Activated CD4-positive, CD25-positive, alpha-beta regulatory T cell treated with anti-CD3 and anti-CD28 coated beads, Interleukin-2, amount 50 U/mL, for 16 hours (primary cell): ENCODE measurements around the gene ZNF462.

Experiments
- DNase-seq: peaks from one replicate; pipeline ENCODE4 v3.0.0-alpha.2; 2020; ENCODE audit warnings: low read depth, low spot score

ZNF462 gene

GRCh38 chr9:106864373-106865143, 1.6 kb downstream of the ZNF462 start:
- DNase-seq = no peak

GRCh38 chr9:106866243-106866642, 3.3 kb downstream of the ZNF462 start:
- no peak for DNase-seq

- no peak for DNase-seq
These were observed 4.3 kb downstream of the ZNF462 start for GRCh38 chr9:106867286-106867685.

GRCh38 chr9:106868087-106868486, 5.1 kb downstream of the ZNF462 start:
- no peak for DNase-seq

- no peak for DNase-seq
These were observed 5.6 kb downstream of the ZNF462 start for GRCh38 chr9:106868565-106868964.

- DNase-seq = no peak
These were observed 6.1 kb downstream of the ZNF462 start for GRCh38 chr9:106869028-106869427.

- no peak for DNase-seq
These were observed 6.5 kb downstream of the ZNF462 start for GRCh38 chr9:106869458-106869857.

GRCh38 chr9:106872641-106873040, 9.7 kb downstream of the ZNF462 start:
- DNase-seq = no peak

- DNase-seq = no peak
These were observed 11.1 kb downstream of the ZNF462 start for GRCh38 chr9:106874031-106874430.

GRCh38 chr9:106874652-106875051, 11.7 kb downstream of the ZNF462 start:
- no peak for DNase-seq

GRCh38 chr9:106875529-106875928, 12.6 kb downstream of the ZNF462 start:
- DNase-seq = no peak

GRCh38 chr9:106877345-106877744, 14.4 kb downstream of the ZNF462 start:
- DNase-seq = no peak

GRCh38 chr9:106878081-106878837, 15.3 kb downstream of the ZNF462 start:
- DNase-seq = no peak

- DNase-seq = no peak
These were observed 16.0 kb downstream of the ZNF462 start for GRCh38 chr9:106878934-106879333.

GRCh38 chr9:106879439-106879882, 16.5 kb downstream of the ZNF462 start:
- DNase-seq = no peak

GRCh38 chr9:106880081-106880480, 17.1 kb downstream of the ZNF462 start:
- DNase-seq = no peak

GRCh38 chr9:106880863-106881262, 17.9 kb downstream of the ZNF462 start:
- DNase-seq = no peak

- no peak for DNase-seq
These were observed 20.1 kb downstream of the ZNF462 start for GRCh38 chr9:106883030-106883429.

- no peak for DNase-seq
These were observed 20.7 kb downstream of the ZNF462 start for GRCh38 chr9:106883626-106884190.

- DNase-seq = no peak
These were observed 22.5 kb downstream of the ZNF462 start for GRCh38 chr9:106885451-106885850.

- no peak for DNase-seq
These were observed 23.4 kb downstream of the ZNF462 start for GRCh38 chr9:106886111-106887046.

GRCh38 chr9:106887066-106887465, 24.1 kb downstream of the ZNF462 start:
- DNase-seq = no peak
